CD4-positive, alpha-beta T cell (primary cell): ENCODE data around the gene GPN2. TPM values are rescaled to one million over a fixed set of nuclear protein-coding genes. Genes with fewer than 3 reads are reported as not detected.

ENCODE experiments used
- ATAC-seq: fragments of 200-7000 bp; cut with Tn5 transposase; one replicate; pipeline ENCODE4 v1.10.0; 2022; ENCODE audit warnings: mild to moderate bottlenecking; ENCODE audit not compliant: poor library complexity
- CTCF ChIA-PET: fragments of 350-600 bp; sonication (Branson Sonifier 250); formaldehyde crosslinking; loops from one replicate; lab custom pipeline; 2021; ENCODE audit warnings: antibody characterized with exemption, inconsistent platforms; lab: Charles Lee
- POLR2A ChIA-PET: fragments of 350-600 bp; sonication (Branson Sonifier 250); formaldehyde crosslinking; loops from one replicate; lab custom pipeline; 2021; ENCODE audit warnings: antibody characterized with exemption, inconsistent platforms; lab: Charles Lee
- DNase-seq, 14 experiments: peaks; one replicate each; pipeline ENCODE4 v3.0.0-alpha.2; 2013 to 2020; ENCODE audit warnings: mixed read lengths in 2 of 14
- H3K27ac ChIP-seq, 2 donors: one replicate each; pipeline versions ENCODE4 v1.5.1 to v1.7.0; 2013; ENCODE audit warnings: low read length in 2 of 2, low read depth in 1 of 2, mild to moderate bottlenecking in 1 of 2
- H3K27me3 ChIP-seq, 2 experiments: 1 replicate in 1 of 2; 2 replicates in 1 of 2; pipeline versions ENCODE4 v1.6.1 to v1.7.0; 2013; ENCODE audit warnings: low read length in 2 of 2, control low read depth in 1 of 2, mild to moderate bottlenecking in 1 of 2, moderate library complexity in 1 of 2; ENCODE audit not compliant: insufficient read depth in 2 of 2, control insufficient read depth in 1 of 2
- H3K36me3 ChIP-seq: one replicate; pipeline ENCODE4 v1.6.1; 2013; ENCODE audit warnings: low read length, control low read depth; ENCODE audit not compliant: insufficient read depth
- H3K4me1 ChIP-seq: one replicate; pipeline ENCODE4 v1.6.1; 2013; ENCODE audit warnings: low read length, control low read depth; ENCODE audit not compliant: insufficient read depth
- H3K4me3 ChIP-seq: one replicate; pipeline ENCODE4 v1.5.1; 2013; ENCODE audit warnings: mild to moderate bottlenecking, low read length, moderate library complexity
- H3K9me3 ChIP-seq, 2 experiments: 1 replicate in 1 of 2; 2 replicates in 1 of 2; pipeline versions ENCODE4 v1.6.1 to v1.7.0; 2013; ENCODE audit warnings: low read length in 2 of 2, mild to moderate bottlenecking in 2 of 2, control low read depth in 1 of 2, moderate library complexity in 1 of 2; ENCODE audit not compliant: control insufficient read depth in 1 of 2, insufficient read depth in 1 of 2
- H3K27ac Mint-ChIP-seq: one replicate; pipeline ENCODE4 v1.8.0; 2020; ENCODE audit warnings: mixed read lengths
- H3K27me3 Mint-ChIP-seq: one replicate; pipeline ENCODE4 v1.8.0; 2021; ENCODE audit warnings: mixed read lengths
- H3K36me3 Mint-ChIP-seq: one replicate; pipeline ENCODE4 v1.8.0; 2021; ENCODE audit warnings: low read depth, mixed read lengths
- H3K4me1 Mint-ChIP-seq: one replicate; pipeline ENCODE4 v1.8.0; 2021; ENCODE audit warnings: low read depth, mixed read lengths
- H3K4me3 Mint-ChIP-seq: one replicate; pipeline ENCODE4 v1.8.0; 2020; ENCODE audit warnings: mild to moderate bottlenecking, mixed read lengths
- H3K9me3 Mint-ChIP-seq: one replicate; pipeline ENCODE4 v1.8.0; 2020; ENCODE audit warnings: mixed read lengths
- CTCF ChIP-seq: fragments of 200-600 bp; IDR thresholded peaks from one replicate; pipeline ENCODE4 v1.8.0; 2022; ENCODE audit warnings: antibody characterized with exemption, mild to moderate bottlenecking
- intact Hi-C, 2 experiments: fragments of 100-400 bp; cut with DNase I in 1 of 2; cut with micrococcal nuclease in 1 of 2; formaldehyde crosslinking; loops; one replicate each; pipeline versions ENCODE4 v1.15.1 to v1.9.0; 2023 to 2025; cut with DNase I, micrococcal nuclease
- total RNA-seq, 174 experiments: library from RNA in 2 of 174; stranded (reverse) in 2 of 174; gene quantifications; one replicate each; pipeline ENCODE4 v1.2.3 and lab custom pipeline; 2021 to 2026

The GPN2 gene
- total RNA-seq, 2 experiments from 2014 or later = 42.0 to 44.4 TPM

DNA sequence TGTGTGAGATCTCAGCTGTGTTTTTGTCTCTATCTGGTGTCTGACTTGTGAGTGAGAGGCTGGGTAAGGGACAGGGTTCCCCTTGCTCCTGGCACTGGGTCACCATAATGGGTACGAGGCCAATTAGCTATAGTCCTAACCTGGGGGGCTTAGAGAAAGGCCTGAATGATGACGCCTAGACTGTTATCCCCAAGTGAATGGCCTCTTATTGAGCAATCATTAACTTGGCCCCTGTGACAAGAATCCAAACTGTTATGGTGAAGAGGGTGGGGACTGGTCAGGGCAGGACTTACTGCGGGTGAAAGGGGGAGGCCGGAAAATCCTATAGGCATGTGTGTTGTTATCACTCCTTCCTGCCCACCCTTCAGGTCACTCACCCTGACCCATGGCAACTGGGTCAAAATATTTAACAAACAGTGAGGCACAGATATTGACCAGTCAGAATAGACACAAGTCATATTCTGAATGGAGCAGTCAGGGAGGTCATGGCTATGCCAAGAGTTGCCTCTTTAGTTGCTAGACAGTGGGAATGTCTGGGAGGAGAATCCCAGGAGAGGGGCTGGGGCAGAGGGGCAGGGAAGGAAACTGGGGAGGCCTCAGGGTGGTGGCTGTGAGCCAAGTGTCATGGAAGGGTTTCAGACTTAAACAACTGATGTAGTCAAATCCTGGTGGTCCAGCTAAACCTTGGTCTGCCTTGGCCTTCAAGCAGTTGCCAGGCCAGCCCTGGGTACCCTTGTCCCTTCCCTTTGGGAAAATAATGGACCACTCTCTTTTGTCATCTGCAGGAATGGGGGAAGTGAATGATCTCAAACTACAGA lies 20.5 kb upstream of the GPN2 start:
- Histone ChIP-seq H3K4me1 (no peaks in the 10 kb centered on the region), H3K4me3 (no peak overlapping the region), H3K27me3 (no peaks in the 10 kb centered on the region), H3K36me3 (no peaks in the 10 kb centered on the region), H3K9me3 (no peaks in the 10 kb centered on the region), H3K27ac (no peak overlapping the region)
- ChIA-PET POLR2A (no interaction called here), CTCF (no interaction called here)
- TF ChIP-seq CTCF = no peak
- Mint-ChIP-seq H3K27ac (no peak overlapping the region), H3K9me3 (no peaks in the 10 kb centered on the region), H3K27me3 (peaks cover 4% of the 10 kb centered on the region), H3K4me3 (no peak overlapping the region), H3K4me1 (no peaks in the 10 kb centered on the region), H3K36me3 (no peaks in the 10 kb centered on the region)
- intact Hi-C loops = no loop called here
- ATAC-seq (no peak), DNase-seq (no peak)

GRCh38 chr1:26909951-26910342 lies 19.9 kb upstream of the GPN2 start:
- ChIA-PET POLR2A (no interaction called here), CTCF (no interaction called here)
- no peaks in the 10 kb centered on the region for H3K9me3 Mint-ChIP-seq

GRCh38 chr1:26907071-26907917 lies 17.2 kb upstream of the GPN2 start:
- ATAC-seq = no peak
- TF ChIP-seq CTCF = no peak
- H3K4me3 Mint-ChIP-seq = peak overlapping the region; percentile 3
- Histone ChIP-seq H3K4me1 (no peaks in the 10 kb centered on the region), H3K9me3 (no peaks in the 10 kb centered on the region), H3K27me3 (no peaks in the 10 kb centered on the region), H3K36me3 (no peaks in the 10 kb centered on the region), H3K4me3 (no peak overlapping the region), H3K27ac (no peak overlapping the region)
- CTCF ChIA-PET = no interaction called here
- H3K36me3 Mint-ChIP-seq = no peaks in the 10 kb centered on the region
- intact Hi-C loops = no loop called here
- no peak for DNase-seq
- no peak overlapping the region for H3K27ac Mint-ChIP-seq
- H3K27me3 Mint-ChIP-seq = peaks cover 4% of the 10 kb centered on the region
- no peaks in the 10 kb centered on the region for H3K9me3 Mint-ChIP-seq
- POLR2A ChIA-PET = no interaction called here
- H3K4me1 Mint-ChIP-seq = peaks cover 2% of the 10 kb centered on the region

More at GRCh38 chr1:26909951-26910342, 19.9 kb upstream of the GPN2 start:
- no peaks in the 10 kb centered on the region for H3K9me3 ChIP-seq
- ATAC-seq (no peak), DNase-seq (no peak)
- H3K27ac ChIP-seq = no peak overlapping the region
- no peaks in the 10 kb centered on the region for H3K4me1 Mint-ChIP-seq
- H3K27me3 ChIP-seq = no peaks in the 10 kb centered on the region
- H3K4me3 ChIP-seq = no peak overlapping the region
- no peak overlapping the region for H3K27ac Mint-ChIP-seq
- no peaks in the 10 kb centered on the region for H3K36me3 ChIP-seq
- no peak overlapping the region for H3K4me3 Mint-ChIP-seq
- H3K36me3 Mint-ChIP-seq = no peaks in the 10 kb centered on the region
- no peaks in the 10 kb centered on the region for H3K4me1 ChIP-seq
- H3K27me3 Mint-ChIP-seq = peaks cover 4% of the 10 kb centered on the region
- TF ChIP-seq CTCF = no peak
- intact Hi-C loops = no loop called here
